H1 (cell line): ENCODE results near the gene STX2. TPM values are rescaled to one million over a fixed set of nuclear protein-coding genes. Genes with fewer than 3 reads are reported as not detected.

ENCODE experiments used
- GABPA ChIP-seq: IDR thresholded peaks from 2 replicates; pipeline ENCODE4 v1.6.1; 2011; ENCODE audit warnings: mild to moderate bottlenecking, low read length, moderate library complexity, borderline replicate concordance; ENCODE audit not compliant: insufficient read depth
- KDM4A ChIP-seq: IDR thresholded peaks from one replicate; pipeline ENCODE4 v1.7.1; 2012; ENCODE audit warnings: low read depth, mild to moderate bottlenecking, moderate library complexity, low read length, inconsistent platforms; ENCODE audit not compliant: severe bottlenecking
- polyA plus RNA-seq, 7 experiments: library from polyadenylated mRNA; depleted of rRNA in 3 of 7; stranded (reverse) in 5 of 7; unstranded in 2 of 7; fragments of >200 nt in 5 of 7; fragments of 200-250 nt in 2 of 7; gene quantifications; 1 replicate in 5 of 7; 2 replicates in 1 of 7; 4 replicates in 1 of 7; pipeline versions ENCODE4 v1.2.1 to v1.2.3, GENCODE V29; 2011 to 2013; ENCODE audit warnings: missing spikeins in 2 of 7, mixed read lengths in 2 of 7
- total RNA-seq: library from RNA; stranded (reverse); fragmentation: NEBNext Ultra II Directional; extraction: Animal tissue kit (Norgen Biotek cat#: 25700); gene quantifications from 2 replicates; pipeline ENCODE4 v1.2.1, GENCODE V29; 2021
- TF ChIP-seq, protein P1 (sequence below): fragments of 300-600 bp; sonication (generic); IDR thresholded peaks from 2 replicates; pipeline ENCODE4 v1.7.1; 2012; ENCODE audit warnings: low read length, moderate library complexity, mild to moderate bottlenecking, inconsistent platforms; ENCODE audit not compliant: insufficient replicate concordance

Gene STX2
- total and polyA plus RNA-seq, 2 of the 8 experiments (the other 6 are each of a cell fraction or from before 2014, with no cell fraction given), result 20.0 to 26.3 TPM

GRCh38 chr12:130745921-130746320, 93.1 kb downstream of the STX2 start (continued):
- TF ChIP-seq, protein P1, sequence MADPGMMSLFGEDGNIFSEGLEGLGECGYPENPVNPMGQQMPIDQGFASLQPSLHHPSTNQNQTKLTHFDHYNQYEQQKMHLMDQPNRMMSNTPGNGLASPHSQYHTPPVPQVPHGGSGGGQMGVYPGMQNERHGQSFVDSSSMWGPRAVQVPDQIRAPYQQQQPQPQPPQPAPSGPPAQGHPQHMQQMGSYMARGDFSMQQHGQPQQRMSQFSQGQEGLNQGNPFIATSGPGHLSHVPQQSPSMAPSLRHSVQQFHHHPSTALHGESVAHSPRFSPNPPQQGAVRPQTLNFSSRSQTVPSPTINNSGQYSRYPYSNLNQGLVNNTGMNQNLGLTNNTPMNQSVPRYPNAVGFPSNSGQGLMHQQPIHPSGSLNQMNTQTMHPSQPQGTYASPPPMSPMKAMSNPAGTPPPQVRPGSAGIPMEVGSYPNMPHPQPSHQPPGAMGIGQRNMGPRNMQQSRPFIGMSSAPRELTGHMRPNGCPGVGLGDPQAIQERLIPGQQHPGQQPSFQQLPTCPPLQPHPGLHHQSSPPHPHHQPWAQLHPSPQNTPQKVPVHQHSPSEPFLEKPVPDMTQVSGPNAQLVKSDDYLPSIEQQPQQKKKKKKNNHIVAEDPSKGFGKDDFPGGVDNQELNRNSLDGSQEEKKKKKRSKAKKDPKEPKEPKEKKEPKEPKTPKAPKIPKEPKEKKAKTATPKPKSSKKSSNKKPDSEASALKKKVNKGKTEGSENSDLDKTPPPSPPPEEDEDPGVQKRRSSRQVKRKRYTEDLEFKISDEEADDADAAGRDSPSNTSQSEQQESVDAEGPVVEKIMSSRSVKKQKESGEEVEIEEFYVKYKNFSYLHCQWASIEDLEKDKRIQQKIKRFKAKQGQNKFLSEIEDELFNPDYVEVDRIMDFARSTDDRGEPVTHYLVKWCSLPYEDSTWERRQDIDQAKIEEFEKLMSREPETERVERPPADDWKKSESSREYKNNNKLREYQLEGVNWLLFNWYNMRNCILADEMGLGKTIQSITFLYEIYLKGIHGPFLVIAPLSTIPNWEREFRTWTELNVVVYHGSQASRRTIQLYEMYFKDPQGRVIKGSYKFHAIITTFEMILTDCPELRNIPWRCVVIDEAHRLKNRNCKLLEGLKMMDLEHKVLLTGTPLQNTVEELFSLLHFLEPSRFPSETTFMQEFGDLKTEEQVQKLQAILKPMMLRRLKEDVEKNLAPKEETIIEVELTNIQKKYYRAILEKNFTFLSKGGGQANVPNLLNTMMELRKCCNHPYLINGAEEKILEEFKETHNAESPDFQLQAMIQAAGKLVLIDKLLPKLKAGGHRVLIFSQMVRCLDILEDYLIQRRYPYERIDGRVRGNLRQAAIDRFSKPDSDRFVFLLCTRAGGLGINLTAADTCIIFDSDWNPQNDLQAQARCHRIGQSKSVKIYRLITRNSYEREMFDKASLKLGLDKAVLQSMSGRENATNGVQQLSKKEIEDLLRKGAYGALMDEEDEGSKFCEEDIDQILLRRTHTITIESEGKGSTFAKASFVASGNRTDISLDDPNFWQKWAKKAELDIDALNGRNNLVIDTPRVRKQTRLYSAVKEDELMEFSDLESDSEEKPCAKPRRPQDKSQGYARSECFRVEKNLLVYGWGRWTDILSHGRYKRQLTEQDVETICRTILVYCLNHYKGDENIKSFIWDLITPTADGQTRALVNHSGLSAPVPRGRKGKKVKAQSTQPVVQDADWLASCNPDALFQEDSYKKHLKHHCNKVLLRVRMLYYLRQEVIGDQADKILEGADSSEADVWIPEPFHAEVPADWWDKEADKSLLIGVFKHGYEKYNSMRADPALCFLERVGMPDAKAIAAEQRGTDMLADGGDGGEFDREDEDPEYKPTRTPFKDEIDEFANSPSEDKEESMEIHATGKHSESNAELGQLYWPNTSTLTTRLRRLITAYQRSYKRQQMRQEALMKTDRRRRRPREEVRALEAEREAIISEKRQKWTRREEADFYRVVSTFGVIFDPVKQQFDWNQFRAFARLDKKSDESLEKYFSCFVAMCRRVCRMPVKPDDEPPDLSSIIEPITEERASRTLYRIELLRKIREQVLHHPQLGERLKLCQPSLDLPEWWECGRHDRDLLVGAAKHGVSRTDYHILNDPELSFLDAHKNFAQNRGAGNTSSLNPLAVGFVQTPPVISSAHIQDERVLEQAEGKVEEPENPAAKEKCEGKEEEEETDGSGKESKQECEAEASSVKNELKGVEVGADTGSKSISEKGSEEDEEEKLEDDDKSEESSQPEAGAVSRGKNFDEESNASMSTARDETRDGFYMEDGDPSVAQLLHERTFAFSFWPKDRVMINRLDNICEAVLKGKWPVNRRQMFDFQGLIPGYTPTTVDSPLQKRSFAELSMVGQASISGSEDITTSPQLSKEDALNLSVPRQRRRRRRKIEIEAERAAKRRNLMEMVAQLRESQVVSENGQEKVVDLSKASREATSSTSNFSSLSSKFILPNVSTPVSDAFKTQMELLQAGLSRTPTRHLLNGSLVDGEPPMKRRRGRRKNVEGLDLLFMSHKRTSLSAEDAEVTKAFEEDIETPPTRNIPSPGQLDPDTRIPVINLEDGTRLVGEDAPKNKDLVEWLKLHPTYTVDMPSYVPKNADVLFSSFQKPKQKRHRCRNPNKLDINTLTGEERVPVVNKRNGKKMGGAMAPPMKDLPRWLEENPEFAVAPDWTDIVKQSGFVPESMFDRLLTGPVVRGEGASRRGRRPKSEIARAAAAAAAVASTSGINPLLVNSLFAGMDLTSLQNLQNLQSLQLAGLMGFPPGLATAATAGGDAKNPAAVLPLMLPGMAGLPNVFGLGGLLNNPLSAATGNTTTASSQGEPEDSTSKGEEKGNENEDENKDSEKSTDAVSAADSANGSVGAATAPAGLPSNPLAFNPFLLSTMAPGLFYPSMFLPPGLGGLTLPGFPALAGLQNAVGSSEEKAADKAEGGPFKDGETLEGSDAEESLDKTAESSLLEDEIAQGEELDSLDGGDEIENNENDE, result no peak
- TF ChIP-seq KDM4A (no peak), GABPA (no peak)
